HCT116 (cell line): ENCODE results near the gene VWA5B1. TPM values are rescaled to one million over a fixed set of nuclear protein-coding genes. Genes with fewer than 3 reads are reported as not detected.

Source experiments
- ATAC-seq: fragments of 200-7000 bp; cut with Tn5 transposase; 2 replicates; pipeline ENCODE4 v1.9.1; 2020; ENCODE audit warnings: mild to moderate bottlenecking, moderate library complexity
- BruUV-seq: library from RNA; stranded (reverse); fragments of 400-500 nt; replicated peaks from 2 replicates; lab custom pipeline; 2021; lab: Mats Ljungman, UMichigan
- CTCF ChIA-PET: fragments of 300-600 bp; sonication (Branson Sonifier 250); formaldehyde crosslinking; loops from one replicate; lab custom pipeline; 2021; ENCODE audit warnings: antibody characterized with exemption; lab: Charles Lee
- POLR2A ChIA-PET: fragments of 300-600, 350-600 bp; sonication (Branson Sonifier 250); formaldehyde crosslinking; loops from one replicate; lab custom pipeline; 2021; ENCODE audit warnings: antibody characterized with exemption; lab: Charles Lee
- RAD21 ChIA-PET, 2 experiments: fragments of 300-600 bp; sonication (Branson Sonifier 250); formaldehyde crosslinking; loops; one replicate each; lab custom pipeline; 2023; ENCODE audit warnings: low total read pairs in 2 of 2; ENCODE audit not compliant: uncharacterized antibody in 2 of 2, unreplicated experiment in 2 of 2, low non-redundant PET in 1 of 2; lab: Charles Lee
- DNase-seq: peaks from one replicate; pipeline ENCODE4 v3.0.0-alpha.2; 2010; ENCODE audit warnings: low read depth, low spot score
- H2AFZ ChIP-seq: fragments of 200-600 bp; shearing (Covaris generic), sonication (generic); 2 replicates; pipeline ENCODE4 v1.6.1; 2017; ENCODE audit warnings: low read depth, mixed run types, mixed read lengths, antibody characterized with exemption, low read length; ENCODE audit not compliant: poor library complexity, severe bottlenecking
- H3K27ac ChIP-seq: 2 replicates; pipeline ENCODE4 v1.5.1; 2012; ENCODE audit warnings: low read depth, low read length
- H3K27me3 ChIP-seq: fragments of 200-600 bp; sonication (generic); 2 replicates; pipeline ENCODE4 v1.6.1; 2016; ENCODE audit warnings: mixed run types, low read length, mixed read lengths; ENCODE audit not compliant: insufficient read depth
- H3K36me3 ChIP-seq, 2 experiments: fragments of 200-500 bp in 1 of 2; fragments of 200-600 bp in 1 of 2; sonication (Bioruptor generic) in 1 of 2; sonication (generic) in 1 of 2; 2 replicates each; pipeline versions ENCODE4 v1.5.1 to v1.6.1; 2014 to 2016; ENCODE audit warnings: low read length in 2 of 2, inconsistent platforms in 1 of 2, mixed read lengths in 1 of 2, mixed run types in 1 of 2; ENCODE audit not compliant: insufficient read depth in 2 of 2, control insufficient read depth in 1 of 2
- H3K4me1 ChIP-seq, 2 experiments: fragments of 200-600 bp in 1 of 2; sonication (generic) in 1 of 2; 2 replicates each; pipeline versions ENCODE4 v1.5.1 to v1.6.1; 2012 to 2017; ENCODE audit warnings: low read length in 2 of 2, inconsistent platforms in 1 of 2, mild to moderate bottlenecking in 1 of 2, mixed read lengths in 1 of 2, mixed run types in 1 of 2, moderate library complexity in 1 of 2; ENCODE audit not compliant: insufficient read depth in 2 of 2, control insufficient read depth in 1 of 2
- H3K4me2 ChIP-seq: fragments of 200-600 bp; sonication (generic); 2 replicates; pipeline ENCODE4 v1.6.1; 2017; ENCODE audit warnings: mixed run types, low read length, mixed read lengths
- H3K4me3 ChIP-seq, 2 experiments: fragments of 200-600 bp in 1 of 2; sonication (generic) in 1 of 2; replicated peaks in 1 of 2; 2 replicates each; pipeline ENCODE4 v1.5.1; 2011 to 2016; ENCODE audit warnings: low read length in 2 of 2, control low read depth in 1 of 2, low read depth in 1 of 2, mild to moderate bottlenecking in 1 of 2, mixed read lengths in 1 of 2, mixed run types in 1 of 2
- H3K79me2 ChIP-seq: fragments of 200-600 bp; sonication (generic); 2 replicates; pipeline ENCODE4 v1.6.1; 2017; ENCODE audit warnings: mild to moderate bottlenecking, mixed run types, low read length, moderate library complexity, mixed read lengths; ENCODE audit not compliant: insufficient read depth
- H3K9ac ChIP-seq: fragments of 200-600 bp; sonication (generic); 2 replicates; pipeline ENCODE4 v1.6.1; 2016; ENCODE audit warnings: low read length, mixed read lengths
- H3K9me2 ChIP-seq: fragments of 200-600 bp; sonication (generic), shearing (Covaris generic); 2 replicates; pipeline ENCODE4 v1.6.1; 2017; ENCODE audit warnings: mixed run types, mild to moderate bottlenecking, moderate library complexity; ENCODE audit not compliant: insufficient read depth
- H3K9me3 ChIP-seq, 2 experiments: fragments of 200-500 bp in 1 of 2; fragments of 200-600 bp in 1 of 2; sonication (Bioruptor generic) in 1 of 2; sonication (generic) in 1 of 2; 2 replicates each; pipeline ENCODE4 v1.6.1; 2014 to 2017; ENCODE audit warnings: low read length in 2 of 2, mixed read lengths in 2 of 2, inconsistent platforms in 1 of 2, low read depth in 1 of 2, mild to moderate bottlenecking in 1 of 2, mixed run types in 1 of 2, moderate library complexity in 1 of 2; ENCODE audit not compliant: control insufficient read depth in 1 of 2, insufficient read depth in 1 of 2
- H4K20me1 ChIP-seq: fragments of 200-600 bp; sonication (generic), shearing (Covaris generic); 2 replicates; pipeline ENCODE4 v1.6.1; 2017; ENCODE audit warnings: mixed run types, mild to moderate bottlenecking, moderate library complexity; ENCODE audit not compliant: insufficient read depth
- EGR1 ChIP-seq: IDR thresholded peaks from 2 replicates; pipeline ENCODE4 v1.6.1; 2012; ENCODE audit warnings: low read depth
- ELF1 ChIP-seq: IDR thresholded peaks from 2 replicates; pipeline ENCODE4 v1.6.1; 2012; ENCODE audit warnings: low read depth, borderline replicate concordance
- POLR2A ChIP-seq: IDR thresholded peaks from 2 replicates; pipeline ENCODE4 v1.7.0; 2011; ENCODE audit warnings: borderline replicate concordance; ENCODE audit not compliant: insufficient read depth, insufficient read length; ENCODE audit errors: extremely low read depth
- POLR2AphosphoS5 ChIP-seq: IDR thresholded peaks from 2 replicates; pipeline ENCODE4 v1.6.1; 2011; ENCODE audit warnings: mild to moderate bottlenecking, low read depth, low read length, moderate library complexity
- RAD21 ChIP-seq: IDR thresholded peaks from 2 replicates; pipeline ENCODE4 v1.6.1; 2012; ENCODE audit warnings: low read depth, mild to moderate bottlenecking
- SIN3A ChIP-seq: IDR thresholded peaks from 2 replicates; pipeline ENCODE4 v1.6.1; 2012; ENCODE audit warnings: low read depth
- SRF ChIP-seq: IDR thresholded peaks from 2 replicates; pipeline ENCODE4 v1.6.1; 2012; ENCODE audit warnings: low read depth
- YY1 ChIP-seq: IDR thresholded peaks from 2 replicates; pipeline ENCODE4 v1.6.1; 2011; ENCODE audit warnings: low read length, low read depth, moderate library complexity, mild to moderate bottlenecking; ENCODE audit not compliant: insufficient replicate concordance; ENCODE audit errors: extremely low read depth
- ZFX ChIP-seq: fragments of 450-650 bp; IDR thresholded peaks from 2 replicates; pipeline ENCODE4 v1.6.1; 2017
- intact Hi-C: fragments of 100-400 bp; cut with micrococcal nuclease; formaldehyde crosslinking; loops from 2 replicates; pipeline ENCODE4 v1.10.0; 2022
- total RNA-seq: library from RNA; stranded (reverse); gene quantifications from one replicate; pipeline ENCODE4 v1.2.1, GENCODE V29; 2021; ENCODE audit not compliant: unreplicated experiment
- TF ChIP-seq, protein P1 (sequence below): IDR thresholded peaks from 2 replicates; pipeline ENCODE4 v1.6.1; 2012
- TF ChIP-seq, protein P2 (sequence below): IDR thresholded peaks from 2 replicates; pipeline ENCODE4 v1.6.1; 2012; ENCODE audit warnings: low read depth
- TF ChIP-seq, protein P3 (sequence below), 3 experiments: fragments of 200-600 bp in 1 of 3; sonication (generic) in 1 of 3; IDR thresholded peaks in 2 of 3; conservative IDR thresholded peaks in 1 of 3; 2 replicates each; pipeline ENCODE4 v1.5.1; 2012 to 2017; ENCODE audit warnings: low read depth in 2 of 3, low read length in 2 of 3, antibody characterized with exemption in 1 of 3, borderline replicate concordance in 1 of 3, control low read depth in 1 of 3, mild to moderate bottlenecking in 1 of 3, mixed read lengths in 1 of 3, mixed run types in 1 of 3, moderate library complexity in 1 of 3; ENCODE audit not compliant: insufficient read depth in 1 of 3
- TF ChIP-seq, protein P4 (sequence below): IDR thresholded peaks from 2 replicates; pipeline ENCODE4 v1.6.1; 2012

VWA5B1 gene
- total RNA-seq, 1 experiment from 2014 or later = not detected

DNA sequence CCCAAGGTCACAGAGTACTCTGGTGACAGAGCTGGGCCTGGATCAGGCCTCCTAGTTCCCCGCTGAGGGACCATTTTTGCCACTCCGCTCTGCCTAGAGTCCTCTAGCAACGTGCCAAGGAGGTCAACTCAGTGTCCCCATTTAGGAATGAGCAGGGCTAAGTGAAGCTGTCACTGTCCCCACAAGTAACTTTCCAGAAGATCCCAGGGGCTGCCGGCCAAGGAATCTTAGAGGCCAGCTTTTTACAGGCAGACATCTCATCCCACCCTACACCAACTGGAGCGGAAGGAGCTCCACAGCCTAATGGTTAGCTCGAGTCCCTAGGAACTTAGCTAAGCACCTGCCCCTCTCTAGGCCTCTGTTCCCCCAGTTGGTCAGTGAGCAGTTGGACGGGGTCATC lies 59.7 kb downstream of the VWA5B1 start:
- H3K9me2 ChIP-seq = no peaks in the 10 kb centered on the region
- CTCF ChIA-PET = no interaction called here
- H3K27me3 ChIP-seq = no peaks in the 10 kb centered on the region
- no TSS peak for BruUV-seq
- TF ChIP-seq, protein P1, sequence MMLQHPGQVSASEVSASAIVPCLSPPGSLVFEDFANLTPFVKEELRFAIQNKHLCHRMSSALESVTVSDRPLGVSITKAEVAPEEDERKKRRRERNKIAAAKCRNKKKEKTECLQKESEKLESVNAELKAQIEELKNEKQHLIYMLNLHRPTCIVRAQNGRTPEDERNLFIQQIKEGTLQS = no peak
- TF ChIP-seq YY1 (no peak), SRF (no peak), SIN3A (no peak), POLR2AphosphoS5 (no peak), POLR2A (no peak), EGR1 (no peak), ELF1 (no peak), ZFX (no peak), RAD21 (no peak)
- TF ChIP-seq, protein P2, sequence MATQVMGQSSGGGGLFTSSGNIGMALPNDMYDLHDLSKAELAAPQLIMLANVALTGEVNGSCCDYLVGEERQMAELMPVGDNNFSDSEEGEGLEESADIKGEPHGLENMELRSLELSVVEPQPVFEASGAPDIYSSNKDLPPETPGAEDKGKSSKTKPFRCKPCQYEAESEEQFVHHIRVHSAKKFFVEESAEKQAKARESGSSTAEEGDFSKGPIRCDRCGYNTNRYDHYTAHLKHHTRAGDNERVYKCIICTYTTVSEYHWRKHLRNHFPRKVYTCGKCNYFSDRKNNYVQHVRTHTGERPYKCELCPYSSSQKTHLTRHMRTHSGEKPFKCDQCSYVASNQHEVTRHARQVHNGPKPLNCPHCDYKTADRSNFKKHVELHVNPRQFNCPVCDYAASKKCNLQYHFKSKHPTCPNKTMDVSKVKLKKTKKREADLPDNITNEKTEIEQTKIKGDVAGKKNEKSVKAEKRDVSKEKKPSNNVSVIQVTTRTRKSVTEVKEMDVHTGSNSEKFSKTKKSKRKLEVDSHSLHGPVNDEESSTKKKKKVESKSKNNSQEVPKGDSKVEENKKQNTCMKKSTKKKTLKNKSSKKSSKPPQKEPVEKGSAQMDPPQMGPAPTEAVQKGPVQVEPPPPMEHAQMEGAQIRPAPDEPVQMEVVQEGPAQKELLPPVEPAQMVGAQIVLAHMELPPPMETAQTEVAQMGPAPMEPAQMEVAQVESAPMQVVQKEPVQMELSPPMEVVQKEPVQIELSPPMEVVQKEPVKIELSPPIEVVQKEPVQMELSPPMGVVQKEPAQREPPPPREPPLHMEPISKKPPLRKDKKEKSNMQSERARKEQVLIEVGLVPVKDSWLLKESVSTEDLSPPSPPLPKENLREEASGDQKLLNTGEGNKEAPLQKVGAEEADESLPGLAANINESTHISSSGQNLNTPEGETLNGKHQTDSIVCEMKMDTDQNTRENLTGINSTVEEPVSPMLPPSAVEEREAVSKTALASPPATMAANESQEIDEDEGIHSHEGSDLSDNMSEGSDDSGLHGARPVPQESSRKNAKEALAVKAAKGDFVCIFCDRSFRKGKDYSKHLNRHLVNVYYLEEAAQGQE = no peak
- TF ChIP-seq, protein P3, sequence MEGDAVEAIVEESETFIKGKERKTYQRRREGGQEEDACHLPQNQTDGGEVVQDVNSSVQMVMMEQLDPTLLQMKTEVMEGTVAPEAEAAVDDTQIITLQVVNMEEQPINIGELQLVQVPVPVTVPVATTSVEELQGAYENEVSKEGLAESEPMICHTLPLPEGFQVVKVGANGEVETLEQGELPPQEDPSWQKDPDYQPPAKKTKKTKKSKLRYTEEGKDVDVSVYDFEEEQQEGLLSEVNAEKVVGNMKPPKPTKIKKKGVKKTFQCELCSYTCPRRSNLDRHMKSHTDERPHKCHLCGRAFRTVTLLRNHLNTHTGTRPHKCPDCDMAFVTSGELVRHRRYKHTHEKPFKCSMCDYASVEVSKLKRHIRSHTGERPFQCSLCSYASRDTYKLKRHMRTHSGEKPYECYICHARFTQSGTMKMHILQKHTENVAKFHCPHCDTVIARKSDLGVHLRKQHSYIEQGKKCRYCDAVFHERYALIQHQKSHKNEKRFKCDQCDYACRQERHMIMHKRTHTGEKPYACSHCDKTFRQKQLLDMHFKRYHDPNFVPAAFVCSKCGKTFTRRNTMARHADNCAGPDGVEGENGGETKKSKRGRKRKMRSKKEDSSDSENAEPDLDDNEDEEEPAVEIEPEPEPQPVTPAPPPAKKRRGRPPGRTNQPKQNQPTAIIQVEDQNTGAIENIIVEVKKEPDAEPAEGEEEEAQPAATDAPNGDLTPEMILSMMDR (IDR thresholded peaks at IDR 0.05 in 2 of 3, conservative IDR thresholded peaks at IDR 0.05 in 1 of 3; ENCODE audit: borderline replicate concordance in 1 of 3, insufficient read depth in 1 of 3, low read depth in 2 of 3, low read length in 2 of 3) = no peak
- TF ChIP-seq, protein P4, sequence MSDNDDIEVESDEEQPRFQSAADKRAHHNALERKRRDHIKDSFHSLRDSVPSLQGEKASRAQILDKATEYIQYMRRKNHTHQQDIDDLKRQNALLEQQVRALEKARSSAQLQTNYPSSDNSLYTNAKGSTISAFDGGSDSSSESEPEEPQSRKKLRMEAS = no peak
- H3K27ac ChIP-seq = no peak overlapping the region
- POLR2A ChIA-PET = no interaction called here
- H3K4me1 ChIP-seq = no peaks in the 10 kb centered on the region
- H3K9ac ChIP-seq = no peak overlapping the region
- H3K9me3 ChIP-seq = no peaks in the 10 kb centered on the region
- no peak overlapping the region for H3K4me3 ChIP-seq
- H3K36me3 ChIP-seq = no peaks in the 10 kb centered on the region
- DNase-seq = no peak
- no peak for ATAC-seq
- H3K79me2 ChIP-seq = no peaks in the 10 kb centered on the region
- H4K20me1 ChIP-seq = no peaks in the 10 kb centered on the region
- RAD21 ChIA-PET = no interaction called here
- H3K4me2 ChIP-seq = no peak overlapping the region
- intact Hi-C loops = no loop called here
- H2AFZ ChIP-seq = no peak overlapping the region
